ENCODE measurements around the gene GNAQ.
"Not testable (repeated sequence)": the region's sequence is repeated elsewhere in the genome, so short reads cannot be mapped to it uniquely, and the experiment has no call there.

Gene GNAQ

DNA sequence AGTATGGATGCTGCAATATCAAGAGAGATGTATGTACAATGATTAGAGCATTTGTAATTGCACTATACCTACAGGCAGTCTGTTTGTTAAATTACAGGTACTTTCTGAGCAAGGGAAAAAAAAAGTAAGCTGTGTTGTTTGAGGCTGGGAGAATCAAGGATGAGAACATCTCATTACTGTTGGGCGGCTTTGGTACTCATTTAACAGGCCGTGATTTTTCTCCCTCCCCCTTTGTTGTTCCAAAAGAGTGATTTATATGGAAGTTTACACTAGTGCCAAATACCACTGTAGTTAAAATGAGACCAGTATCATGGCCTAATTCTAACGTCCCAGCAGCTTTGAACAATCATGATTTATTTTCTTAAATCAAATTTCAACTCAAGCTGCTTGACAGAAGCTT lies 312.3 kb downstream of the GNAQ start:
- in situ Hi-C loops (cut with MboI; ENCODE audit: low sequenced_read_pairs), result no loop called here

DNA sequence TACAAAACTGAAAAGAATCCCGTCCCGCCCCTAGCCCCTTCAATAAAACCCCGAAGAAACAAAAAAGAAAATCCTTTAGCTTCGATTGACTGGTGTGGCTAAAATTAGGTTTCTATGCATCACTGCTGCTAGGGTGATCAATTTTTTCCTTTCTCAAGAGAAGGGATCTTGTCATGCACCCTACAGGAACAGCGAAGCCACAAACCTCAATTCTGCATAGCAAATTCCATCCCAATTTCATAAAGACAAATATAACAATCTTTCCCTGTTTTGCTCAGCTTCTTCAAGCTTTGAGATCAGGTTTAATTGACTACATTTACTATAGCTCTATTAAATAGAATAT lies 313.3 kb downstream of the GNAQ start:
- in situ Hi-C loops (cut with MboI; ENCODE audit: low sequenced_read_pairs), result not testable (repeated sequence)

DNA sequence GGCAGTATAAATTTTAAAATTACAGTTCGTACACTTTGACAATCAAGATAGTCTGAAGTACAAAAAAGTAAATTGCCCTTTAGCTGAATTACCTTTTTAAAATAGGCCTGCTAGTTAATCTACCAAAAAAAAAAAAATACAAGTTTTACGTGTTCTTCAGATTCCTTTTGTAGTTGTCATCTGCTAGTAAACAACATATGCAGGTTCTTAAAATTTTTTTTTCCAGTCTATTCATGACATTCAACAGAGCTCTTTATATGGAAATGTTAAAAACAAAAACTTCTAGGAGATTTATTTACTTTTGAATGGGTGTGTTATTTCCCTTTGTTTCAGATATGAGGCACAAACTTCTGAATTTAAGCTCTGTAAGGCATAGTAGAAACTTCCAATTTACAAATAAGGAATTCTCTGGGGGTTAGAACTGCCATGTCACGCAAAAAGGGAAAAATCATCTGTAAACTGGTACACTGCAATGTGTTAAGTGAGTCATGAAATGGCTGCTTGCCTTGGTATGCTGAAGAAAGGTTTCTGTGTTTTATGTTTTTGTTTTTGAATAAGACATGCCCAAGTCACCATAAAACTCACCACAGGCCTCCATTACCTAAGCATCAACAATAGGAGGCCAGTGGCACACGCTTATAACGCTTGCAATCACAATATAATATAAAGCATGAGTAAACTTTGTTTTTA lies 313.9 kb downstream of the GNAQ start:
- in situ Hi-C loops (cut with MboI; ENCODE audit: low sequenced_read_pairs), result not testable (repeated sequence)

DNA sequence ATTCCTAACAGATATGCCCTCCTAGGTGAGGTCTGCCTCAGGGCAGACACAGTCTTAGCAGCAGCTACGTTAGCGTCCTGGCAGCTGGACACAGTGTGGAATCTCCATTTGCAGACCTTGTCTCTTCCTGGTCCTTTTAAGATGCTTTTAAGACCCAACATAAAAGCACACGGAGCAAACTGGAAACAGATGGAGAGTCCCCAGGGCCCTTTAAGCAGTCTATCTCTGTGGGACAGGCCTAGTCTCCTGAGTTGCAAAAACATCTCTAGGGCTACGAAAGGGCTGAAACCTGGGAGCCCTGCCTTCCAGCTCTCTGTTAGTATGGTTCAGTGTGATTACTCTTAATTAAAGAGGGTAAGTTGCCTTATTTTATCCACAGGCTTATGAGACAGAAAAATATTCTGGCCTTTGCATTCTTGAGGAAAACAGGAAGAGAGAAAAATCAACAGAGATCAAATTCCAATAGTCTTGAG lies 317.5 kb downstream of the GNAQ start:
- in situ Hi-C loops (cut with MboI; ENCODE audit: low sequenced_read_pairs), result no loop called here

DNA sequence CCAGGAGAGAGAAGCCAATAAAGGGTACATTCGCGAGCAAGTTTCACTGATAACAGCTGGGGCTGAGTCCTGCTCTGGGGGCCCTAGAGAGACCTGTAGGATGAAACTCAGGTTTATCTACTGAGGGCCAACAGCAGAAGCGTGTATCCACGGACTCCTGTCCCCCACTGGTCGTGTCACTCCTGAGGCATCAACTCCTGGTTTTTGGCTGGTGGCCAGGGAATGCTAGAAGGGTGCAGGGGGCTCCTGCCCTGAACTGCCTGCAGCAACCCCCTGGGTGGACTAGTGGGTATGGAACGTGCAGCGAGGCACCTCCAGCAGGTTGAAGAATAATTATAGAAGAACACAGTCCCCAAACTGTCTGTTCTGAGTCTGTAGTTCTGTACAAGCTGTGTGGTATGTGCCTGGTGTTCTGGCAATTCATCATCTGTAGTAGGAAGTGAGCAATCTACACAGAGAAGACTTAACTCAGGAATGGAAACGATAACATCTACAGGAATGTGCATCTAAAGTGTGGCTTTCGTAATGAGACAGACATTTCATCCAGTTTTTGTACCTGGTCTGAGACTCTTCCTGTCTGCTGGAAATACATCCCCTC lies 319.0 kb downstream of the GNAQ start:
- in situ Hi-C loops (cut with MboI; ENCODE audit: low sequenced_read_pairs), result no loop called here

DNA sequence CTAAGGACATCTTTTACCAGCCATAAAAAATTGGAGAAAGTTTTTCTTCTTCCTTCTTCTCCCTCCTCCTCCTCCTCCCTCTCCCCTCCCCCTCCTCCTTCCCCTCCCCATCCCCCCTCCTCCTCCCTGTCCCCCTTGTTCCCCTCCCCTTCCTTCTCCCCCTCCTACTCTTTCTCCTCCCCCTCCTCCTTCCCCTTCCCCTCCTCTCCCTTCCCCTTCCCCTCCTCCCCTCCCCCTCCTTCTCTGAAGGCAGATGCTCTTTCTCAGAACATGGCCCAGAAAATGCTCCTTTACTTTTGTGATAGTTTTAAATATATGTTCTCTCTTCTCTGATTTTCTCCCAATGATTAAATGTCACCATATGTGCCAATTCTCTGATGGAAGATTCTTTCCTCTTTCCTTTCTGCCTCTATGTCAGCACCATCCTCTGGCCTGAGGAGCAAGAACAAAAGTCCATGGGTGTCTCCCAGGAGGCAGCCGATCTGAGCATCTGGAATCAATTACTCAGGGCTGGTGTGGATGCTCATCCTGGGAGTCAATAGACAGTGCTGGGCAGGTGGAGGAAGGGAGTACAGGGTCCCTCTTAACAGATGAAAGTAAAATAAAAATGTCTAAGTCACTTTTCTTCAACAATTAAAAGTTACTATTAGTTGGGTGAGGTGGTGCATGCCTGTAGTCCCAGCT lies 320.5 kb downstream of the GNAQ start:
- in situ Hi-C loops (cut with MboI; ENCODE audit: low sequenced_read_pairs), result no loop called here

DNA sequence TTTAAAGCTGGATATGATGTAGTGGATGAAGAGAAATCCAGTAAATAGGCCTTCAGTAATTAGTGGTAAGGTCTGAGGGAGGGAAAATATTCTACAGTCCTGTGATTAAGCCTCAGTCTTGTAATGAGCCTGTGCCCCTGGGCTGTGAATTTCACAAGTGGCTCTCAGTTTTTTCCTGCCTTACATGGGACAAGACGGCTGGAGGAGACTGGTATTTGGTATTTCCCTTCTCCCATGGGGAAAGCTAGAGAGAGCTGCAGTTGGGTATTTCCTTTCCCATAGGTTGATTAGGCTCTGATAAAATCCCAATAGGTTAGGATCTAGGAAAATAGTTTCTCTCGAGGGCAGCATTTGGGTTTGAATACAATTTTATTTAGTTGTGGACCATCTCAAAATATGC lies 321.3 kb downstream of the GNAQ start:
- in situ Hi-C loops (cut with MboI; ENCODE audit: low sequenced_read_pairs), result no loop called here

DNA sequence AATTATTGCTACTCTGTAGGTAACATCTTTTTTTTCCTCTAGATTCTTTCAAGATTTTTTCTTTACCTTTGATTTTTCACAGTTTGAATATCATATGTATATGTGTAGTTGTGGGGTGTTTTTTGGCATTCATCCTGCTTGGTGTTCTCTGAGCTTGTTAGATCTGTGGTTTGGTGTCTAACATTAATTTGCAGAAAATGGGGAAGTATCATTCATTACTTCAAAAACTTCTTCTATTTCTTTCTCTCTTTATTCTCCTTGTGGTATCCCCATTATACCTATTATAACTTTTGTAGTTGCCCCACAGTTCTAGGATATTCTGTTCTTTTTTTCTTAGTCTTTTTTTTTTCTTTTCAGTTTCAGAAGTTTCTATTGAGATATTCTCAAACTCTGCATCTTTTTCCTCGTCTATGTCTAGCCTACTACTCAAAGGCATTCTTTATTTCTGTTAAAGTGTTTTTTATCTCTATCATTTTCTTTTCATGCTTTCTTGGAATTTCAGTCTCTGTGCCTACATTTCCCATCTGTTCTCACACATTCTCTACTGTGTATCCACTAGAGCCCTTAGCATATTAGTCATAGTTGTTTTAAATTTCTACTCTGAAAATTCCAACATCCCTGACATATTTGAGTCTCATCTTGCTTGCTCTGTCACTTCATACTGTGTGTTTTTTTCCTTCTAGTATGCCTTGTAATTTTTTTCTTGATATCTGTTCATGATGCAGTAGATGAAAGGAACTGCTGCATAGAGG lies 323.4 kb downstream of the GNAQ start:
- in situ Hi-C loops (cut with MboI; ENCODE audit: low sequenced_read_pairs), result no loop called here

DNA sequence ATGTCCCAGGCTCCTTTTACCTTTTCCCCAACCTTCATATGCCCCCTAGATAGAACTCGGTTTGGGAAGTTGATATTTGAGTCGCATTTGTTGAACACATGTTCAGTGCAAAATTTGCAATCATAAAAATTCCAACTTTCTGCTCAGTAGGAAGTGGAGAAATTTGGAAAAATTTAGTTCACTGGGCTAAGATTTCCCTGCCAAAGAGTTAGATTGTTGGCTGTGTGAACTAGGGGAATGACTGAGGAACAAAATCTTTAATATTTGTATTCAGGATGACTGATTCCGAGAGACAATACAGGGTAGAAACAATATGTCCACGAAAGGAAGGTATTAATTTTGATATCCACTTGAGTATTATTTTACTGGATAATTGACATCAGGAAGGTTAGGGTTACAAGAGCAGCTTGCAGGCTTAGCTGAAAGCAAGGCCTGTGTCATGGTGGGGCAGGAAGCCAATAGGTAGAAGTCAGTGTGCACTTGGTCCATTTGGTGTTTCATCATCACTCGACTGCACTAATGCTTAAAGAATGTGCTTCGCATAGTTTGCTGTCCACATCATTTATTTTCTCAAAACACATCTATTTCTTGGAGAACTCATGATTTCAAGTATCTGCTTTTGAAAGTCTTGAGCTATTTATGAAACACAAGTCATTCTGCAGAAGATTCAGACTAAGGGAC lies 324.1 kb downstream of the GNAQ start:
- in situ Hi-C loops (cut with MboI; ENCODE audit: low sequenced_read_pairs), result no loop called here

DNA sequence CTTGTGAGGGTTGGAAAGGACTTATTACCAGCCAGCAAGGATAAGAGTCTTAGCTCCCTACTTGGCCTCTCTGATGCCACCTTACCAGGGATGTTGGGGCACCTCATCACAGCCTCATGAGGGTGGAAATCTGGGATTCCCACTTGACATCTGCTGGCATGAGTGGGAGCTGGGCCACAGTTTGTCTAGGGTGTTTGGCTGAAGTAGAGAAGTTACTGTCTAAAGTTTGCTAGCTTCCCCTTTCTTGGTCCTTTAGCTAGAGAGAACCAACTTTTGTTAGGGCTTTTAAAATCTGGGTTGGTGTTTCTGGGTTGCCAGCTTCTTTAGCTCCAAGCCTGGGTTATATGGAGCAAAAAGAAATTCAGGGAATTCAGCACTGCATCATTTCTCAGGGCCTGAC lies 326.0 kb downstream of the GNAQ start:
- in situ Hi-C loops (cut with MboI; ENCODE audit: low sequenced_read_pairs), result no loop called here

DNA sequence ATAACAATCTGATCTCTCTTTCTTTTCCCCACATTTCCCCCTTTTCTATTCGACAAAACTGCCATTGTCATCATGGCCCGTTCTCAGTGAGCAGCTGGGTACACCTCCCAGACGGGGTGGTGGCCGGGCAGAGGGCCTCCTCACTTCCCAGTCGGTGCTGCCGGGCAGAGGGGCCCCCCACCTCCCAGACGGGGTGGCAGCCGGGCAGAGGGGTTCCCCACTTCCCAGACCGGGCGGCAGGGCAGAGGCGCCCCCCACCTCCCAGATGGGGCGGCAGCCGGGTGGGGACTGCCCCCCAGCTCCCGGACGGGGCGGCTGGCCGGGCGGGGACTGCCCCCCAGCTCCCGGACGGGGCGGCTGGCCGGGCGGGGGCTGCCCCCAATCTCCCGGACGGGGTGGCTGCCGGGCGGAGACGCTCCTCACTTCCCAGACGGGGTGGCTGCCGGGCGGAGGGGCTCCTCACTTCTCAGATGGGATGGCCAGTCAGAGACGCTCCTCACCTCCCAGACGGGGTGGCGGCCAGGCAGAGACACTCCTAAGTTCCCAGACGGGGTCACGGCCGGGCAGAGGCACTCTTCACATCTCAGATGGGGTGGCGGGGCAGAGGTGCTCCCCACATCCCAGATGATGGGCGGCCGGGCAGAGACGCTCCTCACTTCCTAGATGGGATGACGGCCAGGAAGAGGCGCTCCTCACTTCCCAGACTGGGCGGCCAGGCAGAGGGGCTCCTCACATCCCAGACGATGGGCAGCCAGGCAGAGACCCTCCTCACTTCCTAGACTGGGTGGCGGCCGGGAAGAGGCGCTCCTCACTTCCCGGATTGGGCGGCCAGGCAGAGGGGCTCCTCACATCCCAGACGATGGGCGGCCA lies 328.9 kb downstream of the GNAQ start:
- in situ Hi-C loops (cut with MboI; ENCODE audit: low sequenced_read_pairs), result not testable (repeated sequence)

DNA sequence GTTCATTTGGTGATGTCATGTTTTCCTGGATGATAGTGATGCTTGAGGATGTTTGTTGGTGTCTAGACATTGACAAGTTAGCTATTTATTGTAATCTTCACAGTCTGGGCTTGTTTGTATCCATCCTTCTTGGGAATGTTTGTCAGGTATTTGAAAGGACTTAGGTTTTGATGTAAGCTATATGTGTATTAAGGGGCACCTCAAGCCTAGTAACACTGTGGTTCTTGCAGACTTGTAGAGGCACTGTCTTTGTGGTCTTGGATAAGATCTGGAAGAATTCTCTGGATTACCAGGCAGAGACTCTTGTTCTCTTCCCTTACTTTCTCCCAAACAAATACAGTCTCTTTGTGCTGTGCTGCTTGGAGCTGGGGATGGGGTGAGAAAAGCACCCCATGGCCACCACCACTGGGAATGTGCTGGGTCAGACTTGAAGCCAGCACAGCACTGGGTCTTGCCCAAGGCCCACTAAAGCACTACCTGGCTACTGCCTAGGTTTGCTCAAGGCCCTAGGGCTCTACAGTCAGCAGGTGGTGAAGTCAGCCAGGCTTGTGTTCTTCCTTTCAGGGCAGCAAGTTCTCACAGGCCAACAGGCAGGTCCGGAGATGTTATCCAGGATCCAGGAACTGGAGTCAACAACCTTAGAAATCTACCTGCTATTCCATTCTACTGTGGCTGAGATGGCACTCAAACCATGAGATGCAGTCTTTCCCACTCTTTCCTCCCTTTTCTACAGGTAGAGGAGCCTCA lies 334.2 kb downstream of the GNAQ start:
- in situ Hi-C loops (cut with MboI; ENCODE audit: low sequenced_read_pairs), result no loop called here

DNA sequence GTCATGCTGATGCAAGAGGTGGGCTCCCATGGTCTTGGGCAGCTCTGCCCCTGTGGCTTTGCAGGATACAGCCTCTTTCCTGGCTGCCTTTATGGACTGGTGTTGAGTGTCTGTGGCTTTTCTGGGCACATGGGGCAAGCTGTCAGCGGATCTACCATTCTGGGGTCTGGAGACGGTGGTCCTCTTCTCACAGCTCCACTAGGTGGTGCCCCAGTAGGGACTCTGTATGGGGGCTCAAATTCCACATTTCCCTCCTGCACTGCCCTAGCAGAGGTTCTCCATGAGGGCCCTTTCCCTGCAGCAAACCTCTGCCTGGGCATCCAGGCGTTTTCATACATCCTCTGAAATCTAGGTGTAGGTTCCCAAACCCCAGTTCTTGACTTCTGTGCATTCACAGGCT lies 340.9 kb downstream of the GNAQ start:
- in situ Hi-C loops (cut with MboI; ENCODE audit: low sequenced_read_pairs), result not testable (repeated sequence)

DNA sequence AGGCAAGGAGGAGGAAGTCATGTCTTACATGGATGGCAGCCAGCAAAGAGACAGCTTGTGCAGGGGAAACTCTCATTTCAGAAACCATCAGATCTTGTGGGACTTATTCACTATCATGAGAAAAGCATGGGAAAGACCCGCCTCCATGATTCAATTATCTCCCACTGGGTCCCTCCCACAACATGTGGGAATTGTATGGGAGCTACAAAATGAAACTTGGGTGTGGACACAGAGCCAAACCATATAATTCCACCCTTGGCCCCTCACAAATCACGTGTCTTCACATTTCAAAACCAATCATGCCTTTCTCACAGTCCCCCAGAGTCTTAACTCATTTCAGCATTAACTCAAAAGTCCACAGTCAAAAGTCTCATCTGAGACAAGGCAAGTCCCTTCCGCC lies 341.5 kb downstream of the GNAQ start:
- in situ Hi-C loops (cut with MboI; ENCODE audit: low sequenced_read_pairs), result not testable (repeated sequence)

DNA sequence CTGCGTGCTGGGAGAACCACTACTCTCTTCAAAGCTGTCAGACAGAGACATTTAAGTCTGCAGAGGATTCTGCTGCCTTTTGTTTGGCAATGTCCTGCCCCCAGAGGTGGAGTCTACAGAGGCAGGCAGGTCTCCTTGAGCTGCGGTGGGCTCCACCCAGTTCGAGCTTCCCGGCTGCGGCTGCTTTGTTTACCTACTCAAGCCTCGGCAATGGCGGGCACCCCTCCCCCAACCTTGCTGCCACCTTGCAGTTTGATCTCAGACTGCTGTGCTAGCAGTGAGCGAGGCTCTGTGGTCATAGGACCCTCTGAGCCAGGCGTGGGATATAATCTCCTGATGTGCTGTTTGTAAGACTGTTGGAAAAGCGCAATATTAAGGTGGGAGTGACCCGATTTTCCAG lies 343.9 kb downstream of the GNAQ start:
- in situ Hi-C loops (cut with MboI; ENCODE audit: low sequenced_read_pairs), result not testable (repeated sequence)

DNA sequence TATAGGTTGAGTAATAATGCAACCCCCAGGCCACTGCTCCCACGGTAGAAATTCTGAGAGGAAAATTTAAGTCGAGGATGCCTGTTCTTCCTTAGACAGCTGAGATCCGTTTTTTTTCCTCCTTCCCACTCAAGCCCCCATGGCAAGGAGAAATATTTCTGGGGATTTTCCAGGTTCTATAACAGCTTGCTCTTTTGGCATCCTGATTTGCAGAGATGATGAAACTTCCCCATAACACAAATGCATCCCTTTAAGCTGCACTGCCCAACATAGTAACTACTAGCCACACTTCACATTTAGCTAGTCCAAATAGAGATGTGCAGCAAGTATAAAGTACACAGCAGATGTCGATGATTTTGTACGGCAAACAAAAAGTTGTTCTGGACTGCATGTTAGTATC lies 351.0 kb downstream of the GNAQ start:
- in situ Hi-C loops (cut with MboI; ENCODE audit: low sequenced_read_pairs), result no loop called here

DNA sequence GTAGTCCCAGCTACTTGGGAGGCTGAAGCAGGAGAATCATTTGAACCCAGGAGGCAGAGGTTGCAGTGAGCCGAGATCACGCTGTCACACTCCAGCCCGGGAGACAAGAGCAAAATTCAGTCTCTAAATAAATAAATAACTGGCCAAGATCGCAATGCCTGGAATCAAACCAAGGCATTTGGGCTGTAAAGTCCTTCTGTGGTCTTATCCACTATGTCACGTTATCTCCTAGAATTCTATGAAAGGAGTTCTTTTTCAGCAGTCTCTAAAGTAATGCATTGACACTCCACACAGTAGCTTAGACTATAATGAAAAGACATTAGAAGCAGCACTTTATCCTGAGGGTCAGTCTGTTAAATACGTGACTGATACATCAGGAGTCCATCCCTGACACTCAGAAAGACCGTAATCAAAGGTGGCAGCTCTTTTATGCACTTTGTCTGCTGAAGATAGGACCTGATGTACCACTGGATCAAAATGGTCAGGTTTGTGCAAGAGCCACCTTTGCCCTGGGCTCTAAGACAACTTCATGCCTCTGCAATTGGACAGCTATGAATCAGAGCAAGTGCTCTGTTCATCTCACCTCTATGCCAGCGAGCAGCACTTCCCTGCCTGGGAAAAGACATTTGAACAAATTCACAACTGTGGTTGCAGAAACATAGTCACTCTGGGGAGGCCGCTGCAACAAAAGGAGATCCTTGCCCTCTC lies 351.8 kb downstream of the GNAQ start:
- in situ Hi-C loops (cut with MboI; ENCODE audit: low sequenced_read_pairs), result no loop called here

DNA sequence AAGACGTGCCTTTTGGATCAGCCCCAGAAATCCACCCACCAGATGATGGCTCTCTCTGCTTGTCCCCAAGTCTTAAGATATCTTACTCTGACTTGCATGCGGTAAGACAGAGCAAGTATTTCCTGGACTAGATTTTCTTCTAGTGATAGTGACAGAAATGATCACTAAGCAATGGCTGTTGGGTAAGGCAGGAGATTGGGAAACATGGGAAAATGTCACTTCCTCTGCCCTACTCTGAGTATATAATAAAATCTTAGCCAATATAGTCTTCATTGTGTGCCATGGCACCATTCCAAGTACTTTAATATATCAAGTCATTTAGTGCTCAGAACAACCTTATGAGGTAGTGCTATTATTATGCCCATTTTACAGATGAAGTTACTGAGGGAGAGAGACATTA lies 352.5 kb downstream of the GNAQ start:
- in situ Hi-C loops (cut with MboI; ENCODE audit: low sequenced_read_pairs), result no loop called here
